KMS-11 (cell line): ENCODE data around the gene ZNF888.
"Not testable (repeated sequence)": the region's sequence is repeated elsewhere in the genome, so short reads cannot be mapped to it uniquely, and the experiment has no call there.

Experiments used
- H2AFZ ChIP-seq: fragments of 200-600 bp; sonication (generic); 2 replicates; pipeline ENCODE4 v1.6.1; 2016; ENCODE audit warnings: antibody characterized with exemption, mixed run types, low read depth
- H3K27ac ChIP-seq: fragments of 200-600 bp; sonication (generic); 2 replicates; pipeline ENCODE4 v1.6.1; 2016; ENCODE audit warnings: mild to moderate bottlenecking, mixed run types
- H3K27me3 ChIP-seq: fragments of 200-600 bp; sonication (generic); 2 replicates; pipeline ENCODE4 v1.6.1; 2017; ENCODE audit warnings: mild to moderate bottlenecking, low read depth, mixed run types, moderate library complexity; ENCODE audit not compliant: insufficient read depth
- H3K36me3 ChIP-seq: fragments of 200-600 bp; sonication (generic); 2 replicates; pipeline ENCODE4 v1.6.1; 2017; ENCODE audit warnings: mild to moderate bottlenecking, mixed run types; ENCODE audit not compliant: insufficient read depth
- H3K4me1 ChIP-seq: fragments of 200-600 bp; sonication (generic); 2 replicates; pipeline ENCODE4 v1.6.1; 2016; ENCODE audit warnings: mild to moderate bottlenecking, low read depth, mixed run types; ENCODE audit not compliant: poor library complexity, severe bottlenecking
- H3K4me2 ChIP-seq: fragments of 200-600 bp; sonication (generic); 2 replicates; pipeline ENCODE4 v1.7.0; 2016; ENCODE audit warnings: mild to moderate bottlenecking, mixed run types
- H3K4me3 ChIP-seq: fragments of 200-600 bp; sonication (generic); IDR thresholded peaks from 2 replicates; pipeline ENCODE4 v1.6.1; 2017; ENCODE audit warnings: low read depth, low read length, mixed read lengths; ENCODE audit not compliant: insufficient read depth
- H3K79me2 ChIP-seq: fragments of 200-600 bp; sonication (generic); 2 replicates; pipeline ENCODE4 v1.6.1; 2016; ENCODE audit warnings: low read depth, mixed run types; ENCODE audit not compliant: insufficient read depth
- H3K9ac ChIP-seq: fragments of 200-600 bp; sonication (generic); 2 replicates; pipeline ENCODE4 v1.6.1; 2016; ENCODE audit warnings: mild to moderate bottlenecking, mixed run types
- H4K20me1 ChIP-seq: fragments of 200-600 bp; sonication (generic); 2 replicates; pipeline ENCODE4 v1.6.1; 2016; ENCODE audit warnings: mild to moderate bottlenecking, mixed run types; ENCODE audit not compliant: insufficient read depth
- CTCF ChIP-seq: fragments of 200-600 bp; sonication (generic); conservative IDR thresholded peaks from 2 replicates; pipeline ENCODE4 v1.6.1; 2017; ENCODE audit warnings: low read depth, mild to moderate bottlenecking, antibody characterized with exemption, low read length, moderate library complexity, mixed read lengths

ZNF888 gene

DNA sequence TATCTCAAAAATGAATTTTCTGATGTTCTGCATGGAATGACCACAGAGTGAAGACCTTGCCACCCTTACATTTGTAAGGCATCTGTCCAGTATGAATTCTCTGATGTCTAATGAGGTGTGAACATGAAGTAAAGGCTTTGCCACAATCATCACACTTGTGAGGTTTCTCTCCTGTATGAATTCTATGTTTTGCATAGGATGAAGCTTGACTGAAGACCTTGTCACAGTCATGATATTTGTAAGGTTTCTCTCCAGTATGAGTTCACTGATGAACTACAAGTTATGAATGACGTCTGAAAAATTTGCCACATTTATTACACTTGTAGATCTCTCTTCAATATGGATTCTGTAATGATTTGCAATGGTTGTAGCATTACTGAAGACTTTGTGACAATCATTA lies 26.2 kb upstream of the ZNF888 start:
- Histone ChIP-seq H3K4me3 (no peak overlapping the region), H3K4me2 (no peak overlapping the region), H3K4me1 (no peaks in the 10 kb centered on the region), H3K79me2 (no peaks in the 10 kb centered on the region), H4K20me1 (no peaks in the 10 kb centered on the region), H3K36me3 (peaks cover 17% of the 10 kb centered on the region; the same call in 1 of the 2 replicates), H3K27me3 (no peaks in the 10 kb centered on the region), H2AFZ (no peak overlapping the region), H3K9ac (no peak overlapping the region), H3K27ac (no peak overlapping the region)
- TF ChIP-seq CTCF, result no peak

DNA sequence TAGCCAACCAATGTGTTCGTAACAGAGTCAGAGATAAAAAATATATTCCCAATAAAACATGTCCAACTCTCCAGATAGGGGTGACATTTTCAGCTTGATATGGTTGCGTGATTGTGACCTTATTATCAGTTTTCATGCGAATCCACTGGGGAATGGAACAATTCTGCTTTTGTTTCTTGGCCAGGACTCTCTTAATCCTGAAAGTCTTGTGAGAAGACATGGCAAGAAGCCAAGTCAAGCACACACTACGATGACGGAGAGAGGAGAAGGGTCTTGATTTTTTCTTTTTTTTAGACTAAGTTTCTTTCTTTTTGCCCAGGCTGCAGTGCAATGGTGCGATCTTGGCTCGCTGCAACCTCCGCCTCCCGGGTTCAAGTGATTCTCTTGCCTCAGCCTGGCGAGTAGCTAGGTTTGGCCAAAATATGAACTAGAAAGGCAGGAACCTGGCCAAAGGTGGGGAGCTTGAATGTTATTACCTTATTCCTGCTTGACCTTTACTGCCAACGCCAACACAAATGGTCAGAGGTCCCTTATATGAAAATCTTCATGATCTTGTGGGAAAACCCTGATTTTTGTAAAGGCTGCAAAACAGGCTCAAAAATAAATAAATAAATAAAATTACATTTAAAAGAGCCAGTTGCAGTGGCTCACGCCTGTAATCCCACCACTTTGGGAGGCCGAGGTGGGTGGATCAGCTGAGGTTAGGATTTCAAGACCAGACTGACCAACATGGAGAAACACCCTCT lies 25.0 kb upstream of the ZNF888 start:
- Histone ChIP-seq H3K4me1 (no peaks in the 10 kb centered on the region), H3K4me3 (no peak overlapping the region), H3K4me2 (no peak overlapping the region), H4K20me1 (no peaks in the 10 kb centered on the region), H3K27ac (no peak overlapping the region), H3K79me2 (no peaks in the 10 kb centered on the region), H3K36me3 (peaks cover 17% of the 10 kb centered on the region; the same call in 1 of the 2 replicates), H3K9ac (no peak overlapping the region), H2AFZ (no peak overlapping the region), H3K27me3 (no peaks in the 10 kb centered on the region)
- no peak for TF ChIP-seq CTCF

GRCh38 chr19:52946322-52947310 lies 23.4 kb upstream of the ZNF888 start:
- Histone ChIP-seq H3K4me2 (no peak overlapping the region), H2AFZ (no peak overlapping the region), H3K27ac (no peak overlapping the region), H3K79me2 (no peaks in the 10 kb centered on the region), H3K4me1 (no peaks in the 10 kb centered on the region), H3K9ac (no peak overlapping the region), H3K4me3 (no peak overlapping the region), H4K20me1 (no peaks in the 10 kb centered on the region), H3K27me3 (no peaks in the 10 kb centered on the region), H3K36me3 (peaks cover 5% of the 10 kb centered on the region; the same call in 1 of the 2 replicates)
- no peak for TF ChIP-seq CTCF

- TF ChIP-seq CTCF, result no peak
- Histone ChIP-seq H3K9ac (no peak overlapping the region), H3K79me2 (no peaks in the 10 kb centered on the region), H4K20me1 (no peaks in the 10 kb centered on the region), H2AFZ (no peak overlapping the region), H3K27ac (no peak overlapping the region), H3K27me3 (no peaks in the 10 kb centered on the region), H3K4me2 (no peak overlapping the region), H3K4me3 (no peak overlapping the region), H3K4me1 (no peaks in the 10 kb centered on the region), H3K36me3 (peaks cover under 1% of the 10 kb centered on the region; the same call in 1 of the 2 replicates)
Observed at GRCh38 chr19:52945652-52946321, 22.6 kb upstream of the ZNF888 start.

DNA sequence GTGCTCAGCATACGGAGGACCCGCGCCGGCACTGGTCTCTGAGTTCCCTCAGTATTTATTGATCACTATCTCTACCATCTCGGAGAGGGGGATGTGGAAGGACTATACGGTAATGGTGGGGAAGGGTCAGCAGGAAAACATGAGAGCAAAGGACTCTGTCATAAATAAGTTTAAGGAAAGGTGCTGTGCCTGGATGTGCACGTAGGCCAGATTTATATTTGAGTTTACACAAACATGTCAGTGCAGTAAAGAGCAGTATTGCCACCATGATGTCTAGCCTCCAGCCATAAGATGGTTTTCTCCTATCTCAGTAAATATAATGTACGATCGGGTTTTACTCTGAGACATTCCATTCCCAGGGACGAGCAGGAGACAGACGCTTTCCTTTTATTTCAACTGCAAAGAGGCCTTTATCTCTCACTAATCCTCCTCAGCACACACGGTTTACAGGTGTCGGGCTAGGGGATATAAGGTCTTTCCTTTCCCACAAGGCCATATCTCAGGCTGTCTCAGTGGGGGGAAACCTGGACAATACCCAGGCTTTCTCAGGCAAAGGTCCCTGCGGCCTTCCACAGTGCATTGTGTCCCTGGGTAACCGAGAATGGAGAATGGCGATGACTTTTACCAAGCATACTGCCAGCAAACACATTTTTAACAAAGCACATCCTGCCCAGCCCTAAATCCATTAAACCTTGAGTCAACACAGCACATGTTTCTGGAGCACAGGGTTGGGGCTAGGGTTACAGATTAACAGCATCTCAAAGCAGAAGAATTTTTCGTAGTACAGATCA lies 21.7 kb upstream of the ZNF888 start:
- H3K4me2 ChIP-seq, H2AFZ ChIP-seq: not testable (repeated sequence)

More for the DNA sequence above, 21.7 kb upstream of the ZNF888 start:
- not testable (repeated sequence) for H3K4me3 ChIP-seq, H3K79me2 ChIP-seq, H3K27ac ChIP-seq, H3K36me3 ChIP-seq, H3K27me3 ChIP-seq, H3K4me1 ChIP-seq, H3K9ac ChIP-seq, H4K20me1 ChIP-seq
